BLaER1 (cell line): ENCODE data around the gene CRLF3.
A peak's percentile ranks its signal among the peaks of the same experiment; 100 is the strongest.
"Not testable (repeated sequence)": the region's sequence is repeated elsewhere in the genome, so short reads cannot be mapped to it uniquely, and the experiment has no call there.

ENCODE experiments used
- H3K27ac ChIP-seq: shearing (Covaris generic); formaldehyde crosslinking; 2 replicates; pipeline ENCODE4 v1.8.1; 2022
- H3K27me3 ChIP-seq: shearing (Covaris generic); formaldehyde crosslinking; 2 replicates; pipeline ENCODE4 v1.8.1; 2022
- H3K36me3 ChIP-seq: shearing (Covaris generic); formaldehyde crosslinking; 2 replicates; pipeline ENCODE4 v1.8.1; 2022
- H3K4me1 ChIP-seq: shearing (Covaris generic); formaldehyde crosslinking; 2 replicates; pipeline ENCODE4 v1.8.1; 2022
- H3K4me2 ChIP-seq: shearing (Covaris generic); formaldehyde crosslinking; 2 replicates; pipeline ENCODE4 v1.8.1; 2022
- H3K4me3 ChIP-seq: shearing (Covaris generic); formaldehyde crosslinking; 2 replicates; pipeline ENCODE4 v1.8.1; 2022
- H3K9ac ChIP-seq: shearing (Covaris generic); formaldehyde crosslinking; 2 replicates; pipeline ENCODE4 v1.8.1; 2022
- H3K9me3 ChIP-seq: shearing (Covaris generic); formaldehyde crosslinking; 2 replicates; pipeline ENCODE4 v1.8.1; 2022
- H4K20me1 ChIP-seq: shearing (Covaris generic); formaldehyde crosslinking; 2 replicates; pipeline ENCODE4 v1.8.1; 2022

The CRLF3 gene

GRCh38 chr17:30735644-30736043, 88.8 kb downstream of the CRLF3 start:
- Histone ChIP-seq H3K36me3 (peaks cover 49% of the 10 kb centered on the region), H3K4me1 (peaks cover 22% of the 10 kb centered on the region), H4K20me1 (peaks cover 84% of the 10 kb centered on the region)
- not testable (repeated sequence) for H3K9ac ChIP-seq, H3K4me3 ChIP-seq, H3K9me3 ChIP-seq, H3K4me2 ChIP-seq, H3K27me3 ChIP-seq, H3K27ac ChIP-seq

- peaks cover 82% of the 10 kb centered on the region for H4K20me1 ChIP-seq
- H3K27ac ChIP-seq = not testable (repeated sequence)
- H3K36me3 ChIP-seq = peaks cover 45% of the 10 kb centered on the region
These were observed 89.3 kb downstream of the CRLF3 start for GRCh38 chr17:30735206-30735605.

GRCh38 chr17:30734153-30734552, 90.3 kb downstream of the CRLF3 start:
- peaks cover 79% of the 10 kb centered on the region for H4K20me1 ChIP-seq
- H3K9ac ChIP-seq, H3K27me3 ChIP-seq, H3K27ac ChIP-seq, H3K9me3 ChIP-seq, H3K4me3 ChIP-seq: not testable (repeated sequence)
- peaks cover 37% of the 10 kb centered on the region for H3K4me1 ChIP-seq
- H3K36me3 ChIP-seq = peaks cover 36% of the 10 kb centered on the region
- H3K4me2 ChIP-seq = peak overlapping the region; percentile 36; the same call in 1 of the 2 replicates

More at GRCh38 chr17:30735206-30735605, 89.3 kb downstream of the CRLF3 start:
- H3K4me1 ChIP-seq = peaks cover 27% of the 10 kb centered on the region
- H3K9ac ChIP-seq, H3K4me2 ChIP-seq, H3K27me3 ChIP-seq, H3K9me3 ChIP-seq, H3K4me3 ChIP-seq: not testable (repeated sequence)
